Small intestine (tissue), 7 donors: ENCODE measurements around the gene GNAQ. TPM values are rescaled to one million over a fixed set of nuclear protein-coding genes. Genes with fewer than 3 reads are reported as not detected.
A peak's percentile ranks its signal among the peaks of the same experiment; 100 is the strongest.

Experiments used
- DNase-seq, 2 donors: peaks; one replicate each; pipeline versions ENCODE4 v3.0.0 to v3.0.0-alpha.2; 2013
- FAIRE-seq: peaks from 2 replicates; lab custom pipeline; 2012; peaks lifted over from hg19 to GRCh38; lab: Jason Lieb, UNC
- H3K27ac ChIP-seq, 3 donors: one replicate each; pipeline ENCODE4 v1.5.1; 2013; ENCODE audit warnings: low read length in 2 of 3, mild to moderate bottlenecking in 2 of 3, control low read depth in 1 of 3, inconsistent platforms in 1 of 3, low read depth in 1 of 3, moderate library complexity in 1 of 3
- H3K27me3 ChIP-seq, 3 donors: one replicate each; pipeline ENCODE4 v1.6.1; 2013; ENCODE audit warnings: low read length in 3 of 3, inconsistent platforms in 1 of 3; ENCODE audit not compliant: control insufficient read depth in 3 of 3, insufficient read depth in 3 of 3
- H3K36me3 ChIP-seq, 3 donors: one replicate each; pipeline ENCODE4 v1.6.1; 2013; ENCODE audit warnings: low read length in 3 of 3, inconsistent platforms in 1 of 3, low read depth in 1 of 3, mild to moderate bottlenecking in 1 of 3, moderate library complexity in 1 of 3; ENCODE audit not compliant: control insufficient read depth in 3 of 3, insufficient read depth in 2 of 3
- H3K4me1 ChIP-seq, 3 donors: one replicate each; pipeline ENCODE4 v1.6.1; 2013; ENCODE audit warnings: low read length in 2 of 3, inconsistent platforms in 1 of 3, low read depth in 1 of 3, mild to moderate bottlenecking in 1 of 3, moderate library complexity in 1 of 3; ENCODE audit not compliant: control insufficient read depth in 3 of 3, insufficient read depth in 2 of 3
- H3K4me3 ChIP-seq, 3 donors: one replicate each; pipeline ENCODE4 v1.5.1; 2013; ENCODE audit warnings: low read length in 3 of 3, control low read depth in 1 of 3, inconsistent platforms in 1 of 3, low read depth in 1 of 3, mild to moderate bottlenecking in 1 of 3, moderate library complexity in 1 of 3
- H3K9me3 ChIP-seq, 2 donors: one replicate each; pipeline ENCODE4 v1.6.1; 2013; ENCODE audit warnings: low read depth in 1 of 2, low read length in 1 of 2; ENCODE audit not compliant: control insufficient read depth in 2 of 2, insufficient read depth in 1 of 2
- WGBS, 3 donors: extraction: QIAGEN DNeasy Blood & Tissue Kit; methylation state at CpG; one replicate each; pipeline ENCODE4 v1.1.7; 2013; 5-methylcytosine and 5-hydroxymethylcytosine counted together
- polyA plus RNA-seq, 4 donors: library from polyadenylated mRNA; stranded (reverse) in 3 of 4; unstranded in 1 of 4; fragments of 200-250 nt in 3 of 4; fragments of 120-200 nt in 1 of 4; gene quantifications; one replicate each; pipeline versions ENCODE4 v1.2.1 to v1.2.3, GENCODE V29; 2013
- donor health status: healthy with polysubstance abuse.
- donor health status: control.
- donor health status: control.
- donor health status: Bipolar disorder and iron deficiency.
- donor health status: healthy.

GNAQ gene
- polyA plus RNA-seq, 4 donors: 10.0 to 32.3 (median 15.6) TPM

GRCh38 chr9:77877976-77878375, 153.6 kb downstream of the GNAQ start:
- no peaks in the 10 kb centered on the region for H3K27me3 ChIP-seq
- no peaks in the 10 kb centered on the region for H3K36me3 ChIP-seq
- no peak overlapping the region for H3K4me3 ChIP-seq
- no peak for FAIRE-seq
- no peak for DNase-seq
- H3K4me1 ChIP-seq: peaks cover 5 to 38% (median 9%) of the 10 kb centered on the region in 3 donors
- H3K27ac ChIP-seq: no peak overlapping the region
- 96 to 100% (median 97%) methylated on average over 1 of the region's 1 CpG for WGBS, 3 donors
- no peaks in the 10 kb centered on the region for H3K9me3 ChIP-seq

DNA sequence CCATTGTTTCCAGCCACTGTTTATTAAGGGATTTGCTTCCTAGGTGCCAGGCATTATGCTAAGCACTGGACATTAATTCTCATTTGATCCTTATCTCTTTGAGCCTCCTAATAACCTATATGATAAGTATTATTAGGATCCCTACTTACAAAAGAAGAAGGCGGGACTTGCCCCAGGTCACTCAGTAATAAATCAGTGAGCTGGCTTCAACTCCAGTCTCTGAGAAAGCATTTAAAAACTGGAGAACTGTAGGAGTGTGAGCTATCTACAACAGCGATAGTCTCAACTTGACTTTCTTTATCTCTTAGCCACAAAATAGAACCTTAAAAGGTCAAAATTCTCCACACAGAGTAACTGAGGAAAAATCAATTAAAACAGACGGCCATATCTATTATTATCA, 155.0 kb downstream of the GNAQ start:
- no peaks in the 10 kb centered on the region for H3K27me3 ChIP-seq
- 26 to 64% (median 34%) methylated on average over 3 of the region's 3 CpGs for WGBS, 3 donors
- no peak for FAIRE-seq
- DNase-seq: peak in 1 of 2 donors; percentile 14
- H3K4me1 ChIP-seq: peaks cover 5 to 31% (median 9%) of the 10 kb centered on the region in 3 donors
- H3K36me3 ChIP-seq: no peaks in the 10 kb centered on the region
- H3K4me3 ChIP-seq: no peak overlapping the region
- no peak overlapping the region for H3K27ac ChIP-seq
- no peaks in the 10 kb centered on the region for H3K9me3 ChIP-seq

DNA sequence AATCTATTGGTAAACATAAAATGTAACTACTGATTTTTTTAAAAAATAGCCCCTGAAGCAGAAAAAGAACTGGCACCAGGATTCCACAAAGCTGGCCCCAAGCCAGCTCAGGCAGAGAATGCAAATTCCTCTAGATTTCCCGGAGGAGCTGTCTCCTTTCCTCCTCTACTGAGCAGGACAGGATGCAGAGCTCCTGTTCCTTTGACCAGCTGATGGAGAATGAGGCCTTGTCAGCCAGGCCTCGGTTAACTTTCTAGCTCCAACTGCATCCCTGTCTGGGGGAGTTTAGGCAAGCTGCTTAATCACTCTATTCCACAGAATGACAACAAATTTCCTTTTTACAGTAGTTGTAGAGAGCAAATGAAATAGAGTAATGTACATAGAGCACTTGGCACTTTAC, 155.5 kb downstream of the GNAQ start:
- 32 to 44% (median 37%) methylated on average over 2 of the region's 2 CpGs for WGBS, 3 donors
- Histone ChIP-seq H3K9me3 (no peaks in the 10 kb centered on the region), H3K4me3 (no peak overlapping the region), H3K27me3 (no peaks in the 10 kb centered on the region), H3K27ac (no peak overlapping the region), H3K36me3 (no peaks in the 10 kb centered on the region), H3K4me1 (peaks cover 2 to 28% (median 9%) of the 10 kb centered on the region in 3 donors)
- DNase-seq (peak in 1 of 2 donors; percentile 16), FAIRE-seq (no peak)

GRCh38 chr9:77872863-77873262, 158.7 kb downstream of the GNAQ start:
- Histone ChIP-seq H3K9me3 (no peaks in the 10 kb centered on the region), H3K4me3 (no peak overlapping the region), H3K4me1 (peaks cover 0 to 21% (median 6%) of the 10 kb centered on the region in 3 donors), H3K27me3 (no peaks in the 10 kb centered on the region), H3K27ac (no peak overlapping the region), H3K36me3 (no peaks in the 10 kb centered on the region)
- FAIRE-seq (no peak), DNase-seq (no peak)
- WGBS, 3 donors: 85 to 90% (median 88%) methylated on average over 3 of the region's 3 CpGs

DNA sequence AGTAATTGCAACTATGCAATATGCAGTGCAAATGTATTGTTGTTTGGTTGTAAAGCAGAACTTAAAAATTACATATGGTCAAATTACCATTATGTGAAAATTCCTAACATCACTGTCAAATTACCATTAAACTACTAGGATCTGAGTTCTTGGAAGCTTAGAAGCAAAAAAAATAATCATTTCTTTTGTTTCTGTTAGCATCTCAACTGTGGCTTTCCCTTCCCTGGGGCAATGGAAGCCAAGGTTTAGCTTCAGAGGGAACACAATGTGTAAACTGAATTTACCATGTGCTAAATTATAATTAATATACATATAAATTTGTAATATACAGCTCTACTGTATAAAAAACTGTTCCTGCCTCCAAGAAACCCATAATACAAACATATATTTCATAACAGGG, 159.4 kb downstream of the GNAQ start:
- FAIRE-seq: no peak

DNA sequence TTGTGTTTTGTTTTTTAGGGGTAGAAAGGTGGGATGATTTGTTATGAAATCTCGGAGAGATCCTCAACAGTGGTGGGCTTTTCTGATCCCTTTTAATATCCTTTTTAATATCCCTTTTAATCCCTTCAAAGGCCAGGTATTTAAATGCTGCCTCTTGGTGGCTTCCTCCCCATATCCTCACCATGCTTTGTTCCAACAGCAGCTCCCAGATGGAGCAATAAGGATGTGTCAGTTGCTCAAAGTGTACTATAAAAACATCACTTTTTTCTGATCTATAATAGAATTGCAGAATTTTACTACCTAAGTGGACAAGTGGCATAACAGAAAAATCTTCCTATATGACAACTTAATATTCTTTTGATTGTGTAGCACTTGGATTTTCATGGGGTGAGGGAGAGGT, 160.1 kb downstream of the GNAQ start:
- no peaks in the 10 kb centered on the region for H3K27me3 ChIP-seq
- no peak for DNase-seq
- H3K36me3 ChIP-seq: no peaks in the 10 kb centered on the region
- WGBS, 3 donors: 89 to 95% (median 91%) methylated on average over 1 of the region's 1 CpG
- no peaks in the 10 kb centered on the region for H3K9me3 ChIP-seq
- no peak overlapping the region for H3K4me3 ChIP-seq
- FAIRE-seq: no peak
- H3K4me1 ChIP-seq: peaks cover 0 to 14% (median 6%) of the 10 kb centered on the region in 3 donors
- no peak overlapping the region for H3K27ac ChIP-seq

More for the DNA sequence above, 159.4 kb downstream of the GNAQ start:
- Histone ChIP-seq H3K27me3 (no peaks in the 10 kb centered on the region), H3K4me1 (peaks cover 0 to 20% (median 6%) of the 10 kb centered on the region in 3 donors), H3K9me3 (no peaks in the 10 kb centered on the region), H3K36me3 (no peaks in the 10 kb centered on the region), H3K27ac (no peak overlapping the region), H3K4me3 (no peak overlapping the region)
- no peak for DNase-seq

DNA sequence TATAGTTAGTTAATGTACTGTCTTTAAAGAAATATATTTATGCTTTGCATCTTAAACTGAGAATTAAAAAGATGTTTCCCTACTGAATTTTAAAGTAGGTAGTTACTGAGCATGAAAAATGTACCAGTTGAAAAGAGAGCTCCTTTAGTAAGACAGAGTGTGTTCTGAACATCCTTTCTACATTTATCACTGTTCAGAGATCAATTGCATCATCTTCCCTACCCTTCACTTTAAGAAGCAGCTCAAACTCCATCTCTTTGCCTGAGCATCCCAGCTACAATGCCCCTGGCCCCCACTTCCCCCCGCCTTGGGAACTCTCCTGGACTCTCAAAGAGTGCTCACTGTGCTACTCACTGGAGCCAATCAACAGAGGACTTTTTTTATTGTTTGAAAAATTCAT, 164.7 kb downstream of the GNAQ start:
- FAIRE-seq: no peak
- WGBS, 3 donors: 87 to 100% (median 89%) methylated on average over 1 of the region's 1 CpG

GRCh38 chr9:77865385-77866047, 166.1 kb downstream of the GNAQ start:
- 13 to 59% (median 27%) methylated on average over 4 of the region's 4 CpGs for whole genome bisulfite sequencing, 3 donors
- peaks cover 0 to 26% of the 10 kb centered on the region in 2 donors for H3K9me3 ChIP-seq
- peak; percentile 62 for FAIRE-seq
- H3K27me3 ChIP-seq: no peaks in the 10 kb centered on the region
- no peak overlapping the region for H3K4me3 ChIP-seq
- H3K27ac ChIP-seq: peak overlapping the region; percentile 49 to 83 (median 54)
- peaks cover 0 to 20% (median 0%) of the 10 kb centered on the region in 3 donors for H3K36me3 ChIP-seq
- H3K4me1 ChIP-seq: peaks cover 0 to 2% (median 2%) of the 10 kb centered on the region in 3 donors
- peak; percentile 81 to 94 for DNase-seq

More for the DNA sequence above, 164.7 kb downstream of the GNAQ start:
- no peaks in the 10 kb centered on the region for H3K27me3 ChIP-seq
- H3K36me3 ChIP-seq: peaks cover 0 to 13% (median 0%) of the 10 kb centered on the region in 3 donors
- peaks cover 0 to 2% (median 2%) of the 10 kb centered on the region in 3 donors for H3K4me1 ChIP-seq
- DNase-seq: no peak
- no peak overlapping the region for H3K4me3 ChIP-seq
- peaks cover 0 to 18% of the 10 kb centered on the region in 2 donors for H3K9me3 ChIP-seq
- H3K27ac ChIP-seq: no peak overlapping the region
